Prostate gland (tissue), 2 donors: ENCODE results near the gene CD81.

ENCODE experiments used
- POLR2A ChIP-seq: fragments of 450-650 bp; IDR thresholded peaks from one replicate; pipeline ENCODE4 v1.6.1; 2016; ENCODE audit warnings: antibody characterized with exemption, mild to moderate bottlenecking
- POLR2AphosphoS5 ChIP-seq: sonication (generic); formaldehyde crosslinking; IDR thresholded peaks from one replicate; pipeline ENCODE4 v1.6.1; 2017; ENCODE audit warnings: antibody characterized with exemption
- TF ChIP-seq, protein P1 (sequence below), 4 experiments: fragments of 200-600 bp in 2 of 4; fragments of 450-650 bp in 2 of 4; sonication (generic) in 2 of 4; IDR thresholded peaks; 1 replicate in 3 of 4; 2 replicates in 1 of 4; pipeline ENCODE4 v1.5.1; 2016 to 2019; ENCODE audit warnings: antibody characterized with exemption in 4 of 4, mild to moderate bottlenecking in 2 of 4, moderate library complexity in 2 of 4

DNA sequence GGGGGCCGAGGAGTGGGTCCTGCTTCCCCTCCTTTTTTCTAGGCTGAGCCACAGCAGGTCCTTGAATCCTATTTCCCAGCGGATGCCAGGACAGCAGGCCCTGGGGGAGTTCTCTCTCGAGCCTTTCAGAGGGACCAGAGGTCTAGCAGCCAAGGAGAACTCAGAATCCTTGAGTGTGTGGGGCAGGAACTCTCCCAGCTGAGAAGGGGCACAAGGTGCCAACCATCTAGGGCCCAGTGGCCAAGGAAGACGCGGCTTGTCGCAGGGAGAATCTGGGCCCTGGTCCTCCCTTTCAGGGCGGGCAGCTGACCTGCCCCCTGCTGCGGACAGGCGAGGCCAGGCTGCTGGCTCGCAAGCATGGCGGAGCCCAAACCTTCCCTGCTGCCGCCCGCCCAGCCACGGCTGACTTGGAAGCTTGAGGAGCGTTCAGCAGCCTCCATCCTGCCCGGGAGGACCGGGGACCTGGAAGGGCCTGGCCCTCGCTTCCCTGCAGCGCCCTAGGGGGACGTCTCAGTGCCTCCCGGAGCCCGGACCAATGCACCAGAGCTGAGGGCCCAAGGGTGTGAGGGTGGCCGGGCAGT, 22.5 kb downstream of the CD81 start:
- TF ChIP-seq, protein P1, sequence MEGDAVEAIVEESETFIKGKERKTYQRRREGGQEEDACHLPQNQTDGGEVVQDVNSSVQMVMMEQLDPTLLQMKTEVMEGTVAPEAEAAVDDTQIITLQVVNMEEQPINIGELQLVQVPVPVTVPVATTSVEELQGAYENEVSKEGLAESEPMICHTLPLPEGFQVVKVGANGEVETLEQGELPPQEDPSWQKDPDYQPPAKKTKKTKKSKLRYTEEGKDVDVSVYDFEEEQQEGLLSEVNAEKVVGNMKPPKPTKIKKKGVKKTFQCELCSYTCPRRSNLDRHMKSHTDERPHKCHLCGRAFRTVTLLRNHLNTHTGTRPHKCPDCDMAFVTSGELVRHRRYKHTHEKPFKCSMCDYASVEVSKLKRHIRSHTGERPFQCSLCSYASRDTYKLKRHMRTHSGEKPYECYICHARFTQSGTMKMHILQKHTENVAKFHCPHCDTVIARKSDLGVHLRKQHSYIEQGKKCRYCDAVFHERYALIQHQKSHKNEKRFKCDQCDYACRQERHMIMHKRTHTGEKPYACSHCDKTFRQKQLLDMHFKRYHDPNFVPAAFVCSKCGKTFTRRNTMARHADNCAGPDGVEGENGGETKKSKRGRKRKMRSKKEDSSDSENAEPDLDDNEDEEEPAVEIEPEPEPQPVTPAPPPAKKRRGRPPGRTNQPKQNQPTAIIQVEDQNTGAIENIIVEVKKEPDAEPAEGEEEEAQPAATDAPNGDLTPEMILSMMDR (IDR thresholded peaks at IDR 0.05): no peak
- TF ChIP-seq POLR2A: no peak
- no peak for TF ChIP-seq POLR2AphosphoS5
